WERI-Rb-1 (cell line): ENCODE data around the gene SZT2.
"Not testable (repeated sequence)": the region's sequence is repeated elsewhere in the genome, so short reads cannot be mapped to it uniquely, and the experiment has no call there.

ENCODE experiments used
- DNase-seq: peaks from one replicate; pipeline ENCODE4 v3.0.0-alpha.2; 2020
- H3K27ac ChIP-seq: fragments of 250-450 bp; sonication (Bioruptor Pico); 2 replicates; pipeline ENCODE4 v1.5.1; 2020; ENCODE audit warnings: mild to moderate bottlenecking, moderate library complexity
- H3K27me3 ChIP-seq: fragments of 250-450 bp; sonication (Bioruptor Pico); 2 replicates; pipeline ENCODE4 v1.5.1; 2021; ENCODE audit warnings: mild to moderate bottlenecking, low read depth, moderate library complexity; ENCODE audit not compliant: insufficient read depth, severe bottlenecking
- H3K36me3 ChIP-seq: fragments of 250-450 bp; sonication (Bioruptor Pico); 2 replicates; pipeline ENCODE4 v1.5.1; 2020; ENCODE audit warnings: mild to moderate bottlenecking, moderate library complexity
- H3K4me3 ChIP-seq: 2 replicates; pipeline ENCODE4 v1.5.1; 2011; ENCODE audit warnings: low read depth, mild to moderate bottlenecking, control low read depth, low read length
- H3K9me3 ChIP-seq: fragments of 250-450 bp; sonication (Bioruptor Pico); 2 replicates; pipeline ENCODE4 v1.5.1; 2021; ENCODE audit warnings: mild to moderate bottlenecking, moderate library complexity; ENCODE audit not compliant: severe bottlenecking
- TF ChIP-seq, protein P1 (sequence below): IDR thresholded peaks from 2 replicates; pipeline ENCODE4 v1.5.1; 2011; ENCODE audit warnings: low read depth, mild to moderate bottlenecking, control low read depth, inconsistent platforms, low read length

SZT2 gene

DNA sequence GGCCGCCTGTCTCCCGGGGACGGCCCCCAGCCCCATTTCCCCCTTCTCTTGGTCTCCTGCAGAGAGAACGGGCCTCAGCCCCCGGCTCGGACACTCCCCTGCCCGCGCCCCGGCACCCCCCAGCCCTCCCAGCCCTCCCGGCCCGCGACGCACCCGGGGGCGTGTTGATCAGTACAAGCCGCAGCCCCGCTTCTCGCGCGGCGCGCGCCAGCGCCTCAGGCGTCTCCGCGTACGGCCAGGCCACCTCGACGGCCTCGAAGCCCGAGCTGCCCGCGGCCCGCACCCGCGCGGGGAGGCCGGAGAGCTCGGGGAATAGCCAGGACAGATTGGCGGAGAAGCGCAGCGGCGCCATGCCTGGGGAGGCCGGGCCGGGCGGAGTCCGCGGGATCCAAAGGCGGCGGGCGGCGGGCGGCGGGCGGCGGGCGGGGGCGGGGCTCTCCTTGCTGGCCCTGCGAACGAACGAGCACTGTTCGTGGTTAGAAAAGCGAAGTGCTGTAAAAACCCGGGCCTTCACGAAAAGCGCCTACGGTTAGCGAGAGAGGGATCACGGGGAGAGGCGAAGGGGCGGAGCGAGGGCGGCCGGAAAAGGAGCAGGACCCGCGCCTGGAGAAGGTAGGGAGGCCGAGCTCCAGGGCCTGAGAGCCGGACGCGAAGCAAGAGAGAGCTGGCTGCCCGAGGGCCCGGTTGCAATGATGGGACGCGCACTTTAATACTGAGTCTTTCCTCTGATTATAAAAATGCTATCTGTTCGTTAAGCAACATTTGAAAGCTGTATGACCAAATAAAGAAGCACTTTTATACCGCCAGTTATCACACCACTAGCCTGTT, 64.0 kb downstream of the SZT2 start, which contains the start of gene HYI:
HYI (minus strand) TSS at position 490 of the 828 bp plus-strand sequence; CDS start at position 352, 138 bp downstream.
- peaks cover 36% of the 10 kb centered on the region for H3K36me3 ChIP-seq
- peak within 1 kb of the TSS; percentile 86 for H3K27ac ChIP-seq
- no peaks in the 10 kb centered on the region for H3K9me3 ChIP-seq
- H3K27me3 ChIP-seq = no peaks in the 10 kb centered on the region
- TF ChIP-seq, protein P1, sequence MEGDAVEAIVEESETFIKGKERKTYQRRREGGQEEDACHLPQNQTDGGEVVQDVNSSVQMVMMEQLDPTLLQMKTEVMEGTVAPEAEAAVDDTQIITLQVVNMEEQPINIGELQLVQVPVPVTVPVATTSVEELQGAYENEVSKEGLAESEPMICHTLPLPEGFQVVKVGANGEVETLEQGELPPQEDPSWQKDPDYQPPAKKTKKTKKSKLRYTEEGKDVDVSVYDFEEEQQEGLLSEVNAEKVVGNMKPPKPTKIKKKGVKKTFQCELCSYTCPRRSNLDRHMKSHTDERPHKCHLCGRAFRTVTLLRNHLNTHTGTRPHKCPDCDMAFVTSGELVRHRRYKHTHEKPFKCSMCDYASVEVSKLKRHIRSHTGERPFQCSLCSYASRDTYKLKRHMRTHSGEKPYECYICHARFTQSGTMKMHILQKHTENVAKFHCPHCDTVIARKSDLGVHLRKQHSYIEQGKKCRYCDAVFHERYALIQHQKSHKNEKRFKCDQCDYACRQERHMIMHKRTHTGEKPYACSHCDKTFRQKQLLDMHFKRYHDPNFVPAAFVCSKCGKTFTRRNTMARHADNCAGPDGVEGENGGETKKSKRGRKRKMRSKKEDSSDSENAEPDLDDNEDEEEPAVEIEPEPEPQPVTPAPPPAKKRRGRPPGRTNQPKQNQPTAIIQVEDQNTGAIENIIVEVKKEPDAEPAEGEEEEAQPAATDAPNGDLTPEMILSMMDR = no peak
- H3K4me3 ChIP-seq = peak within 1 kb of the TSS; percentile 76
- DNase-seq = peak; percentile 89

DNA sequence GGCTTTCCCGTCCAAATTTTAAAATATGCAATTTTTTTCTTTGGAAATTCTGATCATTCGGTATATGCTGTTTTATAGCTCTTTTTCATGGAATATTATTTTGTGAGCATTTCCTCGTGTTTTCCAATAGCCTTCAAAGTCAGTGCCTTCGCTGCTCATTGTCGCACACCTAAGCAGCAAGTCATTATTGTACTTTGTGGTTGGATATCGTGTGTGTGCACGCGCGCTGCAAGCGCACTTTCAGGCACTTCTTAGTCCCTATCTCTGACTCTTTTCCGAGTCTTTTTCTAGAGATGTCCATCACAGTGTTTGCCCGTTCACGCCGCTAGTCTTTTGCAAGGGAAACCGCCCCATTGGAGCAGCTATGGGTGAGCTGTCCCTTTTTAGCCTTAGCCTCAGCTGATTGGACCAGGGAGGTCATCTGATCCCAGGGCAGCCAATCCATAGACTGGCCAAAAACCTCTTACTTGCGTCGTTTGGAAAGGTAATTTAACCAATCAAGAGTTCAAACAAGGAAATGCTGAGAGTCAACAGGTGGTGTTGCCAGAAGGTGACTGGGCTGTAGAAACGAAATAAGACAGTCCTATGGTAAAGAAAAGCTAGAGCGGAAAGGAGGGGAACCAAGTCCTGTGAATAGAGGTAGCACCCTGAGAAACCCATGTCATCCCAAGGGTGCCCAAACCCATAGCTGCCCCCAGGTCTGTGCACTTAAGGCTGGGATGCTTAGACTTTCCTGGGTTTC, 64.7 kb downstream of the SZT2 start:
- TF ChIP-seq, protein P1 = no peak
- Histone ChIP-seq H3K9me3 (no peaks in the 10 kb centered on the region), H3K27ac (peak overlapping the region; percentile 86), H3K27me3 (no peaks in the 10 kb centered on the region), H3K4me3 (peak overlapping the region; percentile 76), H3K36me3 (peaks cover 28% of the 10 kb centered on the region)
- peak; percentile 75 for DNase-seq

DNA sequence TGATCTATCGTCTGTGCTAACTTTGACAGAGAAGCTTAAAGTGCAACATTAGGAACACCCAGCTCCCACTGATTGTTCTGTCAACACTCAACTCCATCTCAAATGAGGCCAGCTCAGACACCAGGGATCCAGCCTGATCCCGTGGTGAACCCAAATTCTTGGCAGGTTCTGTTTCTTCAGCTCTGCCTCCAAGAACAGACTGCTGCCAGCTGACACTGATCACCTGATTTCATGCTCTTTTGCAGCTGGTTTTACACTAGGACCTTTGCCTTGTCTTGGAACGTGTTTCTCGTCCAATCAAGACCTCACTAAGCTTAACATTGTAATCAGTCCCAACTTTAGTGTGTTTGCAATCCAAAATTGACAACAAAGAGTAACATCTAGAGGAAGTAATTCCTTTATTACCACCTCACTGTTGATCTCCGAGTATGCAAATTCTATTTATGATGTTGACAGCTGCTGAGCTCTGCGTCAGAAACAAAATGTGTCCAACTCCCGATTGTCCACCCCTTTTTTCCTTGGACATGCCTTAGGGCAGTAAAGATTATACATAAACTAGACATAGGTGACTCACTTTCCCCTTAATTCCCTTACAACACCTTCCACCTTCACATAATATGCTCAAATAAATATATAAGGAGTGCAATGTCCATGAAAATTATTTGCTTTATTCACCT, 65.7 kb downstream of the SZT2 start:
- H3K4me3 ChIP-seq = no peak overlapping the region
- TF ChIP-seq, protein P1 = no peak
- H3K27ac ChIP-seq = no peak overlapping the region
- no peaks in the 10 kb centered on the region for H3K9me3 ChIP-seq
- peaks cover 19% of the 10 kb centered on the region for H3K36me3 ChIP-seq
- no peaks in the 10 kb centered on the region for H3K27me3 ChIP-seq
- DNase-seq = no peak

DNA sequence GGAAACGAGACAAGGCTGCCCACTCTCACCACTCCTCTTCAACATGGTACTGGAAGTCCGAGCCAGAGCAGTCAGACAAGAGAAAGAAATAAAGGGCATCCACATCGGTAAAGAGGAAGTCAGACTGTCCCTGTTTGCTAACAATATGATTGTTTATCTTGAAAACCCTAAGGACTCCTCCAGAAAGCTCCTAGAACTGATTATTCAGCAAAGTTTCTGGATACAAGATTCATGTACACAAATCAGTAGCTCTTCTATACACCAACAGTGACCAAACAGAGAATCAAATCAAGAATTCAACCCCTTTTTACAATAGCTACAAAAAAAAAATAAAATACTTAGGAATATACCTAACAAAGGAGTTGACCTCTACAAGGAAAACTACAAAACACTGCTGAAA, 68.7 kb downstream of the SZT2 start:
- not testable (repeated sequence) for H3K27me3 ChIP-seq, DNase-seq, H3K9me3 ChIP-seq, H3K36me3 ChIP-seq, H3K27ac ChIP-seq, H3K4me3 ChIP-seq

DNA sequence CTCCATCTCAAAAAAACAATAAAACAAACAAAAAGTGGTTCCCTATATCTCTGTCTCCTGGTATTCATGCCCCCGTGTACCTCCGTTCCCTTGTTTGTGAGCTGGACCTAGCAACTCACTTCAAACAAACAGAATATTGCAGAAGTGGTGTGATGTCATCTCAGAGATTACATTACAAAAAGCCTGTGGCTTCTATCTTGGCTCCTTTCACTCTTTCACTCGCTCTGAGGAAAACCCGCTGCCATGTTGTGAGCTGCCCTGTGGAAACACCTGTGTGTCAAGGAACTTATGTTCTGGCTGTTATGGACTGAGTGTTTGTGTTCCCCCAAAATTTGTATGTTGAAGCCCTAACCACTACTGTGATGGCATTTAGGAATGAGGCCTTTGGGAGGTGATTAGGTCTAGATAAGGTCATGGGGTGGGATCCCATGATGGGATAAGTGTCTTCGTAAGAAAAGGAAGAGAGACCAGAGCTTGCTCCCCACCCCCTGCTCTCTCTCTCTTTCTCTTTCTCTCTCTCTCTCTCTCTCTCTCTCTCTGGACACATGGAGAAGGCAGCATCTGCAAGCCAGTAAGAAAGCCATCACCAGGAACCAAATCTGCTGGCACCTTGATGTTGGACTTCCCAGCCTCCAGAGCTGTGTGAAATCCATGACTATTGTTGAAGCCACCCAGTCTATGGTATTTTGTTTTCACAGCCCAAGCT, 71.4 kb downstream of the SZT2 start:
- DNase-seq = no peak
- TF ChIP-seq, protein P1 = no peak
- Histone ChIP-seq H3K9me3 (no peaks in the 10 kb centered on the region), H3K27ac (no peak overlapping the region), H3K36me3 (no peaks in the 10 kb centered on the region), H3K4me3 (no peak overlapping the region), H3K27me3 (no peaks in the 10 kb centered on the region)
